Limb (tissue), 2 donors: ENCODE results near the gene FLYWCH1.

Experiments used
- DNase-seq, 2 donors: peaks; one replicate each; pipeline ENCODE4 v3.0.0-alpha.2; 2016; ENCODE audit errors: extremely low spot score in 2 of 2

The FLYWCH1 gene

GRCh38 chr16:2952679-2953078 lies 40.9 kb downstream of the FLYWCH1 start:
- DNase-seq, result peak in 1 of 2 donors; percentile 27

DNA sequence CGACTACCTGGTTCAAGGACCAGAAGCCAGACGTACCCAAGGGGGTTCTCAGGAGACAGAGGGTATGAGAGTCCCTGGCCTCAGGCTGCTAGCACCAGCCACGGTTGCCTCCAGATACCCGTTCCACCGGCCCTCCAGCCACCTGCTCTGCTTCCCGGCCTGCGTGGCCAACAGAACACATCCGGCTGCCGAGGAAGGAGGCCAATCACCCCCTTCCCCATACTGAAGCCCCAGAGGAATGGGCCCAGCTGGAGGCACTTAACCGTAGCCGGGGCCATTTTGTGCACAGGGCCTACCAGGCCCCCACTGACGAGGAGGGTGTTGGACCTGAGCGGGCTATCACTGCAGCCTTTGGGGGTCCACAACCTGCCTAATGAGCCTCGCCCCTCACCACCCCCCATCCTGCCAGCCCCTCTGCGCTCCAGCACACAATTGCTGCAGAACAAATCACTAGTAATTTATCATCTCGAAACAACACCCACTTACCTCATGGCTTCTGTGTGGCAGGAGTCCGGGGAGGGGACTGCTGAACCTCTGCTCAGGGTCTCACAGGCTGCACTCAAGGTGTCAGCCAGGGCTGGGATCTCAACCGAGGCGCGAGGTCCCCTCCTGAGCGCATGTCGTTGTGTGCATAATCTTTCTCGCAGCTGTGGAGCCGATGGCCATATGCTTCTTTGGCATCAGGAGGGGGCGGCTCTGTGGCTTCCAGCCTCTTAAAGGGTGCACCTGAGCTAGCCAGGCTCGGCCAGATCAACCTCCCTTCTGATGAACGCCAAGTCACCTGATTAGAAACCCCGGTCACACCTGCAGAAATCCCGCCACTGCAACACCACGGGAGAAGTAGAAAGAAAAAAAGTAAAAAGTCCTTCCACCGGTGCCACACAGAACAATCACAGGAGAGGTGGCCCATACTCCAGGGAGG lies 42.2 kb downstream of the FLYWCH1 start:
- DNase-seq, result peak in 1 of 2 donors; percentile 31

DNA sequence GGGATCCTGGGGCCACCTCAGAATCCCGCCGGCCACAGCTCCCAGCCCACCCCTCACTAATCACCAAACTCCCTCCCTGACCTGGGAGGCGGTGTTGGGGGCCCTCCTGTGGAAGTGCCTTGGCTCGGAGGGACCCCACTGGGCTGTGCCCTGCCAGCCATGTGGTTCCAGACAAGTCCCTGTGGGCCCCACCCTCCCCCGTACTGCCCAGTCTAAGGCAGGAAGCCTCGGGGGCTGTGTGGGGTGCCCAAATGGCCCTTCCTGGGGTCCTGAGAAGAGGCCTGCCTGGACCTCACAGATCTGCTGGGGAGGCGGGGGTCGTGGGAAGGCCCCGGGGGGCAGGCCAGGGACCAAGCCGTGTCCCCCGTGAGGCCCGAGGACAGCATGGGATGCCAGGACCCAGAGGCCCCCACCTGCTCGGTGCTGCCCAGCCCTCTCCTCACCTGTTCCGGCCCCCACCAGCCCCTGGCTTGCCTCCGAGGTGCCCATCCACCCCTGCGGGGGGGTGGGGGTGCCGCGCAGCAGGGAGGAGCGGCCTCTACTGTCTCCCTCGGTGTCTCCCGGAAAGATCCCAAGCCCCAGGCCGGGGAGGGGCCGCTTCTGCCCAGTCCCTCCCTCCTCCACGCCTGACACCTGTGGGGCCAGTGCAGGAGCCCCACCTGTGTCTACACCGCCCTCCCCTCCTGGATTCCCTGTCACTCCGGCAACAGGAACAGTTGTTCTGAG lies 43.1 kb downstream of the FLYWCH1 start:
- DNase-seq, result peak in 1 of 2 donors; percentile 30

- DNase-seq, result peak in 1 of 2 donors; percentile 23
Measured at GRCh38 chr16:2955438-2955778, 43.7 kb downstream of the FLYWCH1 start.

DNA sequence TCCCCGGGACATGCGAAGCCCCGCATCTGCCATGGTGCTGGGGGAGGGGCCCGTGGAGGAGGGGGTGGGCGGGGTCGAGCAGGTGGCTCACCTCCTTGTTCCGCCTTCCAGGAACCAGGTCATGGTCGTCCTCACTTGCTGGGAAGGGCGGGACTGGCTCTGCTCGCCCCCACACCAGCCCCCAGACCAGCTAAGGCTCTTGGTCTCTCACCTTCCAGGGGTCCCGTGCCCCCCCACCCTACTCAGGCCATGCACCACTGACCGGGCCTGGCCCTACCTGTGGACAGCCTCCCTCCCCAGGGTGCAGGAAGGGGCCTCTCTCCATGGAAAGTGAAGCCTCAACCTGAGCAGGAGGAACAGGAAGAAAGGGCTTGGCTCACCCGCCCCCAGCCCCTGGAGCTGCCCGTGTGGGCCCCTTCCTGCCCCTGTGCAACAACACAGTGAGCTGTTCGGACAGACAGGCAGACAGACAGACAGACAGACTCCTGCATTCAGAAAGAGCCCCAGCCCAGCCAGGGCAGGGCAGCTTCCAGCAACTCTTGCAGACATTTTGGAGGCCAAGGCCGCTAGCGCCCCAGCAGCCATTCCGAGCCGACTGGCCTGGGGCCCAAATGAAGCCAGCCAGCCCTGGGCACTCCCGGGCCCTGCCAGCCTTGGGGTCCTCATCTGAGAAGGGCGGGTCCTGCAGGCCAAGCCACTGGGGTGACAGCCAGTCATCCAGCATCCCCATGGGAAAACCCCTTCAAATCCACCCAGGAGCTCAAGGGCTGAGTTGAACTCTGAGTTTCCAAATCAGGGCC lies 44.2 kb downstream of the FLYWCH1 start:
- peak in 1 of 2 donors; percentile 32 for DNase-seq

GRCh38 chr16:2956579-2956956 lies 44.8 kb downstream of the FLYWCH1 start:
- DNase-seq, result no peak

DNA sequence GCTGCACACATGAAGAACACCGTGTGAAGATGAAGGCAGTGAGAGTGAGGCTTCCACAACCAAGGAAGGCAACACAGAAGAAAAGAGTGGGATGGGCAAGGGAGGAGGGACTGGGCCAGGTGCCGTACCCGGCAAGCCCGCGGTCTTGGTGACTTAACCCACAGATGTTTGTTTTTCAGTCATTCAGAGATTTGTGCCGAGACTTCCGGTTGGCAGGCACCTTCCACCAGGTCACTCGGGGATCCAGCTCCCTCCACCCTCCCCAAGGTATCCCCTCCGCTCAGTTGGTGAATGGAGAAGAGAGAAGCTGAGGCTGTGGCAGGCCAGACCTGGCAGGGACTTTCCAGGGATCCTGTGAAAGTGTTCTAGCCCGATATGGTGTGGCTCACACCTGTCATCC lies 47.5 kb downstream of the FLYWCH1 start:
- no peak for DNase-seq

- DNase-seq, result no peak
Measured at GRCh38 chr16:2960183-2961010, 48.7 kb downstream of the FLYWCH1 start.

DNA sequence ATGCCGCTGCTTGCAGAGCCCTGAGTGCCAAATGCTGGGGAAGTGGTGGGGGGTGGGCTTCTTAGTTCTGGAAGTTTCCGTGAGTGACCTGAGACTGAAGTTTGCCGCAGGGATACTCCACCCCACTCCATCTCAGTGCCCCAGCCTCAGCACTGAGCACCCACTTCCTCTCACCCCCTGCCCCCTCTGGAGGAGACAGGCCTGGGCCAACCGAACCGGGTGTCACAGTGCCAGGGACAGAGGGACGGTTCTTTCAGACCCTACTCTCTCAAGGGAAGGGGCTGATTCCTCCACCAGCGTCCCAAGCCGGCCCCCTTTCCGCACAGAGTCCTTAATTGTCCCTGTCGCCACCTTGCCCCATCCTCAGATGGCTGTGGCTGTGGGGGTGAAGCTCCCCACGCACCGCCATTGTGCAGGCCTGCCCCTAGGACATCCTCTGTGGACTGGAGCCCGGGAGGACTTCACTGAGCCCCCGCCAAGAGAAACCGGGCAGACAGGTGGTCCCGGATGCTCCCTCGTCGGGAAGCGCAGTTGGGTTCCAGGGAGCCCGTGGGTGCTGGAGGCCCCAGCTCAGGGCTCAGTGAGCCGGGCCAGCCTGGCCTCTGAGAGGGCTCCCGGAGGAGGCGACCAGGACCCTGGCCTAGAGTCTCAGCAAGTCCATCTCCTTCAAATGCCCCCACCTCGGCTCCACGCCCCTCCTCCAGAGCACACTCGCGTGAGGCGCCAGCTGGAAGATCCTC lies 50.8 kb downstream of the FLYWCH1 start:
- peak in 1 of 2 donors; percentile 43 for DNase-seq

DNA sequence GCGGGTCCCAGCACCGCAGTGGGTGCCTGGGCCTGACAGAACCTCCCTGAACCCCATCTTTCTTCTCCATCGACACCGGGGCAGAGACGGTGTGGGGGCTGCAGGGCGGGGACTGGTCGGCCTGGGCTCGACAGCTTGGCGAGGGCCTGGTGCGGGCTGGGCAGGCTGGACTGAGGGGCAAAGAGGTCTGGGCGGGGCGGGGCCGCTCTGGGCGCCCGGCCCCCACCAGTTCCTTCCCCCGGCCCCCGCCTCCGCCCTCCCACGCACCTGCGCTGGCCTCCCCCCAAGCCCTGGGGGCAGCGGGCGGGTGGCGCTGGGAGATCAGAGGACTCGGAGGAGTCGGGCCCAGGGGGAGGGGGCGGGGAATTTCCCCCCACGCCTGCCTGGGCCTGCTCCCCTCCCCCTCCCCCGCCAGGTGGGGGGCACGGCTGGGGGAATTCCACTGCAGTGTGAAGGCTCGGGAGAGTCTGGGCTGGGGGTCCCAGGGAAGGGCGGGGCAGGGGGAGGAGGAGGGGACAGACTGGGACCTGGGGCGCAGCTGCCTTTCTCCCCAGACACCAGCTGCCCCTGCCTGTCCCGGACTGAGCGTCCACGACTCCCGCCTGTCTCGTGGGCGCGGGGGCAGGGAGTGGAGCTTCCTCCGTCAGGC lies 51.5 kb downstream of the FLYWCH1 start:
- no peak for DNase-seq

DNA sequence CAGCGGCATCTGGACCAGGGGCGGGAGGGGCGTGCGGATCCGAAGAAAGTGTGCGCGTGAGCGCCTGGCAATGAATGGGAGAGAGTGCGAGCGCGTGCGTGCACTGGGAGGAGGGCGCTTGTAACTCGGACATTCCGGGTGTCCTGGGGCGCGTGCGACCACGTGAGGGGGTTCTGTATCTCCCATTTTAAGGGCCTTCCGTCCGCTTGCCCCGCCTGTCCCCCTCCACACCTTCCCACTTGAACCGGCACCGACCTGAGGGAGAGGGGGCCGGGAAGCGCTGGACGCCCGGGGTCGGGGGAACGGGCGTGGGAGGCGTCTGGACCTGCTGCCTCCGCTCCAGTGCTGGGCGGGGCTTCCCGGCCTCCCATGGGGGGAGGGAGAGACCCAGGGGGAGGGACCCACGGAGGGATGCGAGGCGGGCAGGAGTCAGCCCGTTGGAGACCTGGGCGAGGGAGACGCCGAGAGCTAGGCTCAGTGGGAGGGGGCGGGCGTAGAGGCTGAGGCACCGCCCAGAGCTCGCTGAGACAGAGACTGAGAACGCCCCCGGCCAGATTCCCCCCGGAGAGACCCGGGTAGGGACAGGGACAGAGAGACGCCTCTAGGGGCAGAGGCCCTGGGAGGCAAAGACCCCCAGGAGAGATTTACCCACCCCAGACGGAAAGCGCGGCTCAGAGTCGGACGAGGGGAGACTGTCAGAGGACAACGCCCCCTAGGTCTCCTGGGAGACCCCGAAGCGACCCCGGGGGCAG lies 52.2 kb downstream of the FLYWCH1 start, which contains the start of gene KREMEN2:
Gene KREMEN2 (plus strand): TSS at position 553 of the 752 bp plus-strand sequence. CDS start 246 bp downstream, outside the sequence.
- DNase-seq, result peak in 1 of 2 donors; percentile 73

- peak in 1 of 2 donors; percentile 81 for DNase-seq
Measured at GRCh38 chr16:2964475-2965336, 53.0 kb downstream of the FLYWCH1 start.

DNA sequence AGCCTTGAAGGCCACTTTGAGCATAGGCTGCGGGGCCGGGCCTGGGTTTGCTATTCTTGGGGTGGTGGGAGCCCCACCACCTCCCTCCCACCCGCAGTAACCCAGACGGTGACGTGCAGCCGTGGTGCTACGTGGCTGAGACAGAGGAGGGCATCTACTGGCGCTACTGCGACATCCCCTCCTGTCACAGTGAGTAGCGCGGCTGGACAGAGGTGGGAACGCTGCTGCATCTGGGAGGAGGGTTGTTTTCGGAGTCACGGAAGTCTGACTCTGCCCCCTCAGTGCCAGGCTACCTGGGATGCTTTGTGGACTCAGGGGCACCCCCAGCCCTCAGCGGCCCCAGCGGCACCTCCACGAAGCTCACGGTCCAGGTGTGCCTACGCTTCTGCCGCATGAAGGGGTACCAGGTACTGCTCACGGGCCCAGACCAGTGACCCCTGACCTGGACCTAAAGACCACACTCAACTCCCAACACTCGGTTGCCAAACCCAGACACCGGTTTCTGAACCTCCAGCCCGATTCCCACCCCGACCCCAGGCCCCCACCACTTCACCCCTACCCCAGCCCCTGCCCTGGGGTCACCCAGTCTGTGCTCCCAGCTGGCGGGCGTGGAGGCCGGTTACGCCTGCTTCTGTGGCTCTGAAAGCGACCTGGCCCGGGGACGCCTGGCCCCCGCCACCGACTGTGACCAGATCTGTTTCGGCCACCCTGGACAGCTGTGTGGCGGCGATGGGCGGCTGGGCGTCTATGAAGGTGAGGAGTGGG lies 54.5 kb downstream of the FLYWCH1 start:
- peak in 1 of 2 donors; percentile 32 for DNase-seq

DNA sequence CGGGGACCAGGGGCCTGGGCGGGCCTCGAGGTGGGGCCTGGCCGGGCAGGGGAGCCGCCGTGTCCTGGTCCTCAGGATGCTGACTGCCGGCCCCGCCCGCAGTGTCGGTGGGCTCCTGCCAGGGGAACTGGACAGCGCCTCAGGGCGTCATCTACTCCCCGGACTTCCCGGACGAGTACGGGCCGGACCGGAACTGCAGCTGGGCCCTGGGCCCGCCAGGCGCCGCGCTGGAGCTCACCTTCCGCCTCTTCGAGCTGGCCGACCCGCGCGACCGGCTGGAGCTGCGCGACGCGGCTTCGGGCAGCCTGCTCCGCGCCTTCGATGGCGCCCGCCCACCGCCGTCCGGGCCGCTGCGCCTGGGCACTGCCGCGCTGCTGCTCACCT lies 55.1 kb downstream of the FLYWCH1 start:
- peak in 1 of 2 donors; percentile 48 for DNase-seq

- peak in 1 of 2 donors; percentile 38 for DNase-seq
Measured at GRCh38 chr16:2967211-2967631, 55.5 kb downstream of the FLYWCH1 start.

GRCh38 chr16:2967721-2968161 lies 56.0 kb downstream of the FLYWCH1 start:
- DNase-seq, result peak in 1 of 2 donors; percentile 34

- DNase-seq, result no peak
Measured at GRCh38 chr16:2968368-2968737, 56.6 kb downstream of the FLYWCH1 start.
